Endodermal cell (in vitro differentiated cells): ENCODE measurements around the gene NDUFA7. TPM values are rescaled to one million over a fixed set of nuclear protein-coding genes. Genes with fewer than 3 reads are reported as not detected.

Source experiments
- DNase-seq: peaks from one replicate; pipeline ENCODE4 v3.0.0-alpha.2; 2017
- H3K27ac ChIP-seq: 2 replicates; pipeline ENCODE4 v1.5.1; 2013; ENCODE audit warnings: mild to moderate bottlenecking, low read depth, low read length, moderate library complexity
- H3K27me3 ChIP-seq: 2 replicates; pipeline ENCODE4 v1.6.1; 2013; ENCODE audit warnings: mild to moderate bottlenecking, low read length, moderate library complexity; ENCODE audit not compliant: insufficient read depth, control insufficient read depth, poor library complexity, severe bottlenecking
- H3K36me3 ChIP-seq: 2 replicates; pipeline ENCODE4 v1.7.0; 2013; ENCODE audit warnings: mild to moderate bottlenecking, low read length, moderate library complexity; ENCODE audit not compliant: control insufficient read depth, insufficient read depth
- H3K4me1 ChIP-seq: one replicate; pipeline ENCODE4 v1.7.0; 2013; ENCODE audit warnings: low read length; ENCODE audit not compliant: control insufficient read depth, insufficient read depth
- H3K4me3 ChIP-seq: 2 replicates; pipeline ENCODE4 v1.5.1; 2013; ENCODE audit warnings: mild to moderate bottlenecking, low read length, moderate library complexity
- H3K9ac ChIP-seq: 2 replicates; pipeline ENCODE4 v1.6.1; 2013; ENCODE audit warnings: mild to moderate bottlenecking, low read length, moderate library complexity; ENCODE audit not compliant: poor library complexity, severe bottlenecking; ENCODE audit errors: extremely low read depth
- H3K9me3 ChIP-seq: 2 replicates; pipeline ENCODE4 v1.6.1; 2013; ENCODE audit warnings: mild to moderate bottlenecking, low read length, moderate library complexity; ENCODE audit not compliant: control insufficient read depth
- H3K27ac Mint-ChIP-seq: 2 replicates; pipeline ENCODE4 v1.8.0; 2020; ENCODE audit warnings: mixed read lengths
- H3K27me3 Mint-ChIP-seq: 2 replicates; pipeline ENCODE4 v1.8.0; 2021; ENCODE audit warnings: mild to moderate bottlenecking, mixed read lengths; ENCODE audit not compliant: insufficient read depth
- H3K36me3 Mint-ChIP-seq: 2 replicates; pipeline ENCODE4 v1.8.0; 2020; ENCODE audit warnings: low read depth, mixed read lengths
- H3K4me1 Mint-ChIP-seq: 2 replicates; pipeline ENCODE4 v1.8.0; 2020; ENCODE audit warnings: mixed read lengths
- H3K4me3 Mint-ChIP-seq: 2 replicates; pipeline ENCODE4 v1.8.0; 2020; ENCODE audit warnings: mild to moderate bottlenecking, moderate library complexity, mixed read lengths
- H3K9me3 Mint-ChIP-seq: 2 replicates; pipeline ENCODE4 v1.8.0; 2020; ENCODE audit warnings: mild to moderate bottlenecking, mixed read lengths
- CTCF ChIP-seq: fragments of 200-600 bp; sonication (generic); conservative IDR thresholded peaks from 2 replicates; pipeline ENCODE4 v1.5.0; 2021; ENCODE audit warnings: antibody characterized with exemption, mild to moderate bottlenecking
- WGBS, 2 experiments: methylation state at CpG; one replicate each; pipeline versions ENCODE4 v1.1.5 to v1.1.7; 2013; ENCODE audit warnings: missing lambda C conversion rate in 2 of 2, mixed read lengths in 1 of 2; ENCODE audit not compliant: insufficient coverage in 1 of 2, insufficient read length in 1 of 2; 5-methylcytosine and 5-hydroxymethylcytosine counted together
- total RNA-seq, 2 donors: library from RNA; stranded (reverse); fragmentation: NEBNext Ultra II Directional in 1 of 2; extraction: Animal tissue kit (Norgen Biotek cat#: 25700) in 1 of 2; gene quantifications; 2 replicates in 1 of 2; 3 replicates in 1 of 2; pipeline ENCODE4 v1.2.1, GENCODE V29; 2021

Gene NDUFA7
- total RNA-seq, 2 donors from 2014 or later: 75.7 to 86.2 TPM

- peaks cover 47% of the 10 kb centered on the region for H3K36me3 Mint-ChIP-seq
- Histone ChIP-seq H3K27ac (no peak overlapping the region), H3K36me3 (peaks cover 33% of the 10 kb centered on the region), H3K9me3 (no peaks in the 10 kb centered on the region), H3K9ac (no peak overlapping the region), H3K4me1 (no peaks in the 10 kb centered on the region), H3K27me3 (no peaks in the 10 kb centered on the region), H3K4me3 (no peak overlapping the region)
- no peaks in the 10 kb centered on the region for H3K9me3 Mint-ChIP-seq
- no peak overlapping the region for H3K27ac Mint-ChIP-seq
- no peak for DNase-seq
- peaks cover 22% of the 10 kb centered on the region for H3K4me1 Mint-ChIP-seq
- peaks cover 2% of the 10 kb centered on the region for H3K27me3 Mint-ChIP-seq
- no peak overlapping the region for H3K4me3 Mint-ChIP-seq
- no peak for TF ChIP-seq CTCF
- 95 to 98% methylated on average over 13 to 17 of the region's 17 CpGs for WGBS, 2 experiments
These were observed 10.7 kb downstream of the NDUFA7 start for GRCh38 chr19:8310342-8311055.

GRCh38 chr19:8308891-8309291 is 12.3 kb downstream of the NDUFA7 start:
- DNase-seq: no peak
- H3K36me3 ChIP-seq: peaks cover 31% of the 10 kb centered on the region
- H3K9ac ChIP-seq: peak overlapping the region; percentile 75
- 78 to 88% methylated on average over 14 to 17 of the region's 17 CpGs for WGBS, 2 experiments
- Mint-ChIP-seq H3K4me1 (peaks cover 17% of the 10 kb centered on the region), H3K4me3 (peak overlapping the region; percentile 83), H3K36me3 (peaks cover 54% of the 10 kb centered on the region), H3K27me3 (peaks cover 2% of the 10 kb centered on the region), H3K27ac (peak overlapping the region; percentile 82), H3K9me3 (no peaks in the 10 kb centered on the region)
- TF ChIP-seq CTCF: no peak
- H3K27ac ChIP-seq: no peak overlapping the region
- peak overlapping the region; percentile 93 for H3K4me3 ChIP-seq
- no peaks in the 10 kb centered on the region for H3K9me3 ChIP-seq
- H3K4me1 ChIP-seq: no peaks in the 10 kb centered on the region
- no peaks in the 10 kb centered on the region for H3K27me3 ChIP-seq

- Mint-ChIP-seq H3K27ac (peak within 1 kb of the TSS; percentile 98), H3K4me1 (peaks cover 17% of the 10 kb centered on the region), H3K9me3 (no peaks in the 10 kb centered on the region), H3K36me3 (peaks cover 52% of the 10 kb centered on the region), H3K4me3 (peak within 1 kb of the TSS; percentile 83), H3K27me3 (peaks cover 2% of the 10 kb centered on the region)
- peak within 1 kb of the TSS; percentile 14 for H3K27ac ChIP-seq
- TF ChIP-seq CTCF: no peak
- 1 to 7% methylated on average over 10 to 63 of the region's 63 CpGs for WGBS, 2 experiments
- peaks cover 24% of the 10 kb centered on the region for H3K36me3 ChIP-seq
- H3K4me3 ChIP-seq: peak within 1 kb of the TSS; percentile 93
- DNase-seq: peak; percentile 94
- H3K4me1 ChIP-seq: no peaks in the 10 kb centered on the region
- H3K9me3 ChIP-seq: no peaks in the 10 kb centered on the region
- H3K9ac ChIP-seq: peak within 1 kb of the TSS; percentile 75
- H3K27me3 ChIP-seq: no peaks in the 10 kb centered on the region
These were observed 13.0 kb downstream of the NDUFA7 start, which contains the start of gene CD320 for GRCh38 chr19:8307965-8308866. CD320 (minus strand) TSS chr19:8308358; CDS start chr19:8308290, 68 bp downstream.
